MCF 10A (cell line): ENCODE data around the gene CLSTN2. TPM values are rescaled to one million over a fixed set of nuclear protein-coding genes. Genes with fewer than 3 reads are reported as not detected.

Experiments
- BruUV-seq: library from RNA; stranded (reverse); fragments of 400-500 nt; replicated peaks from 2 replicates; lab custom pipeline; 2021; lab: Mats Ljungman, UMichigan
- CTCF ChIA-PET: fragments of 300-600 bp; sonication (Branson Sonifier 250); formaldehyde crosslinking; extraction: SDS; loops from one replicate; lab custom pipeline; 2021; ENCODE audit warnings: antibody characterized with exemption, inconsistent platforms; lab: Yijun Ruan, JAX
- POLR2A ChIA-PET: fragments of 300-600, 350-650 bp; sonication (Branson Sonifier 250); formaldehyde crosslinking; extraction: SDS; loops from one replicate; lab custom pipeline; 2020; ENCODE audit warnings: antibody characterized with exemption, inconsistent platforms; lab: Yijun Ruan, JAX
- DNase-seq: peaks from one replicate; pipeline ENCODE4 v3.0.0-alpha.2; 2018; ENCODE audit not compliant: unreplicated experiment
- H3K27ac Mint-ChIP-seq: one replicate; pipeline ENCODE4 v1.8.0; 2022; ENCODE audit warnings: mild to moderate bottlenecking, low read depth, mixed read lengths; ENCODE audit not compliant: unreplicated experiment
- H3K27me3 Mint-ChIP-seq: one replicate; pipeline ENCODE4 v1.8.0; 2022; ENCODE audit warnings: mixed read lengths; ENCODE audit not compliant: insufficient read depth, unreplicated experiment
- H3K36me3 Mint-ChIP-seq: one replicate; pipeline ENCODE4 v1.8.0; 2022; ENCODE audit warnings: mild to moderate bottlenecking, moderate library complexity, mixed read lengths; ENCODE audit not compliant: insufficient read depth, unreplicated experiment
- H3K4me1 Mint-ChIP-seq: one replicate; pipeline ENCODE4 v1.8.0; 2022; ENCODE audit warnings: mixed read lengths; ENCODE audit not compliant: insufficient read depth, unreplicated experiment
- H3K4me3 Mint-ChIP-seq: one replicate; pipeline ENCODE4 v1.8.0; 2022; ENCODE audit warnings: mild to moderate bottlenecking, moderate library complexity, mixed read lengths; ENCODE audit not compliant: unreplicated experiment
- H3K9me3 Mint-ChIP-seq: one replicate; pipeline ENCODE4 v1.8.0; 2022; ENCODE audit warnings: mixed read lengths; ENCODE audit not compliant: unreplicated experiment
- CTCF ChIP-seq: fragments of 200-600 bp; IDR thresholded peaks from one replicate; pipeline ENCODE4 v1.8.0; 2022; ENCODE audit warnings: antibody characterized with exemption, mild to moderate bottlenecking; ENCODE audit not compliant: unreplicated experiment
- intact Hi-C: fragments of 100-400 bp; cut with micrococcal nuclease; formaldehyde crosslinking; loops from 2 replicates; pipeline ENCODE4 v1.14.1; 2022
- total RNA-seq: library from RNA; stranded (reverse); gene quantifications from 2 replicates; pipeline ENCODE4 v1.2.3, GENCODE V29; 2022

CLSTN2 gene
- total RNA-seq, 1 experiment from 2014 or later, result not detected

GRCh38 chr3:140501061-140501769 lies 566.2 kb downstream of the CLSTN2 start:
- Mint-ChIP-seq H3K4me3 (no peak overlapping the region), H3K27ac (no peak overlapping the region), H3K36me3 (no peaks in the 10 kb centered on the region), H3K9me3 (no peaks in the 10 kb centered on the region), H3K4me1 (peaks cover 5% of the 10 kb centered on the region), H3K27me3 (no peaks in the 10 kb centered on the region)
- no peak for TF ChIP-seq CTCF
- ChIA-PET CTCF (interaction anchor here (0.6 to 1.1 kb wide), 7 partner anchors 12 to 563 kb away, joined by 3 to 7 read pairs (median 3); no protein-coding TSS in a partner anchor), POLR2A (no interaction called here)
- no TSS peak for BruUV-seq
- intact Hi-C loops, result no loop called here
- no peak for DNase-seq

- no peak for DNase-seq
- H3K9me3 Mint-ChIP-seq, result no peaks in the 10 kb centered on the region
- H3K27ac Mint-ChIP-seq, result no peak overlapping the region
- H3K27me3 Mint-ChIP-seq, result no peaks in the 10 kb centered on the region
- no peak overlapping the region for H3K4me3 Mint-ChIP-seq
- ChIA-PET POLR2A (no interaction called here), CTCF (interaction anchor here (0.6 to 1.2 kb wide), 5 partner anchors 13 to 564 kb away, joined by 3 read pairs; no protein-coding TSS in a partner anchor)
- H3K4me1 Mint-ChIP-seq, result peaks cover 5% of the 10 kb centered on the region
- no peaks in the 10 kb centered on the region for H3K36me3 Mint-ChIP-seq
- no peak for TF ChIP-seq CTCF
- intact Hi-C loops, result no loop called here
- no TSS peak for BruUV-seq
Observed at GRCh38 chr3:140501770-140502364, 566.9 kb downstream of the CLSTN2 start.

DNA sequence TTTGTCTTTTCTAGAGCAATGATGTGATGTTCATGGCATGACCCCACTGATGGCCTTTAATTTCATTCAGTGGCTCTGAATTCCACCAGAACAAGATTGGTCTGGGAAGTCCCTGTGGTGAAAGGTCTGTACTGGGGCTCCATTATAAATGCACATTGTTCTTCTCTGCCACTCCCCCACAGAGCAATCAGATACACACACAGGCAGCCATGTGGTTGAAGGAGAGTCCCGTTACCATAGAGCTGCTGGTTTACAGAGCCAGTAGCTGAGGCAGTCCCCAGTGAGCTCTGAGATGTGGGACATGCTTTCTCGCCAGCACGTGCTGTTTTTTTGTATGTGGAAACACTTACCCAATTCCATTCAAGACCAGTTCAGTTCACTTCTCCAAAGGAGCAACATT lies 570.2 kb downstream of the CLSTN2 start:
- no peaks in the 10 kb centered on the region for H3K27me3 Mint-ChIP-seq
- intact Hi-C loops, result no loop called here
- no peak overlapping the region for H3K27ac Mint-ChIP-seq
- no peaks in the 10 kb centered on the region for H3K9me3 Mint-ChIP-seq
- no peak for DNase-seq
- no peaks in the 10 kb centered on the region for H3K36me3 Mint-ChIP-seq
- peaks cover 5% of the 10 kb centered on the region for H3K4me1 Mint-ChIP-seq
- H3K4me3 Mint-ChIP-seq, result no peak overlapping the region
- ChIA-PET CTCF (no interaction called here), POLR2A (no interaction called here)
- TF ChIP-seq CTCF, result no peak
- no TSS peak for BruUV-seq

GRCh38 chr3:140505876-140506275 lies 570.9 kb downstream of the CLSTN2 start:
- H3K4me3 Mint-ChIP-seq, result no peak overlapping the region
- H3K9me3 Mint-ChIP-seq, result no peaks in the 10 kb centered on the region
- intact Hi-C loops, result no loop called here
- H3K36me3 Mint-ChIP-seq, result no peaks in the 10 kb centered on the region
- DNase-seq, result no peak
- CTCF ChIA-PET, result no interaction called here
- no peaks in the 10 kb centered on the region for H3K27me3 Mint-ChIP-seq
- peaks cover 4% of the 10 kb centered on the region for H3K4me1 Mint-ChIP-seq
- no TSS peak for BruUV-seq
- POLR2A ChIA-PET, result no interaction called here
- H3K27ac Mint-ChIP-seq, result no peak overlapping the region
- no peak for TF ChIP-seq CTCF
